Colonic mucosa (tissue), 4 donors: Measurements from ENCODE around the gene PHKA2. TPM values are rescaled to one million over a fixed set of nuclear protein-coding genes. Genes with fewer than 3 reads are reported as not detected.

ENCODE experiments used
- DNase-seq: peaks from one replicate; pipeline ENCODE4 v3.0.0-alpha.2; 2020
- H3K27ac ChIP-seq: fragments of 200-600 bp; one replicate; pipeline ENCODE4 v1.8.0; 2021
- H3K27me3 ChIP-seq: fragments of 200-600 bp; one replicate; pipeline ENCODE4 v1.8.0; 2021
- H3K36me3 ChIP-seq: fragments of 200-600 bp; one replicate; pipeline ENCODE4 v1.8.0; 2021
- H3K4me1 ChIP-seq: fragments of 200-600 bp; one replicate; pipeline ENCODE4 v1.8.0; 2021; ENCODE audit warnings: mild to moderate bottlenecking
- H3K4me3 ChIP-seq: fragments of 200-600 bp; one replicate; pipeline ENCODE4 v1.8.0; 2021
- H3K9ac ChIP-seq, 2 donors: one replicate each; pipeline ENCODE4 v1.7.0; 2013; ENCODE audit warnings: control low read depth in 2 of 2, low read depth in 2 of 2, low read length in 2 of 2
- H3K9me3 ChIP-seq: fragments of 200-600 bp; one replicate; pipeline ENCODE4 v1.8.0; 2021
- intact Hi-C: fragments of 100-400 bp; cut with DNase I; formaldehyde crosslinking; loops from one replicate; pipeline ENCODE4 v1.14.1; 2022
- total RNA-seq, 2 donors: library from RNA; stranded (reverse); fragmentation: NEBNext Ultra II Directional in 1 of 2; extraction: Animal tissue kit (Norgen Biotek cat#: 25700) in 1 of 2; gene quantifications; one replicate each; pipeline ENCODE4 v1.2.1, GENCODE V29; 2021
- TF ChIP-seq, protein P1 (sequence below): fragments of 200-600 bp; IDR thresholded peaks from one replicate; pipeline ENCODE4 v1.8.0; 2022; ENCODE audit warnings: antibody characterized with exemption, mild to moderate bottlenecking
- donor health status: healthy.
- donor health status: DM: no; HTN: no; CAD: no.
- donor health status: DM: no; HTN: no; CAD: no.

Gene PHKA2
- total RNA-seq, 2 donors from 2014 or later: 22.8 to 38.6 TPM

DNA sequence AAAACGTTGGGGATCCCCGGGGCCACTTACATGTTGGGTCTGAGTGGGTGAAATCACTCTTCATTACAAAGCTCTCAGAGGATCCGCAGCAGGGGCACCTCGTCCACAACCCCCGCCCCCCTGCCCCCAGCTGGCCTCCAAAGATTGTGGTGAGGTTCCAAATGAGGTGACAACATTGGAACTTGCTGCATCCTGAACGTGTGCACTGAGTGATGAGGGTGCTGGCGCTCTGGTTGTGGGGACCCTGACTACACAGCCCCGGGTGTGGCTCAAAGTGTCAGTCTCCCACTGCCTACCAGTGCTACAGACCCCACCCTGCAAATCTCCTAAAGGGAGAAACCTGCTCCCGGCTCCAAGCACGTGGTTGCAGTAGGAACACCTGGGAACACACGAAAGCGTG lies 111.9 kb downstream of the PHKA2 start:
- Histone ChIP-seq H3K4me1 (no peaks in the 10 kb centered on the region), H3K9ac (no peak overlapping the region), H3K4me3 (no peak overlapping the region), H3K27ac (no peak overlapping the region), H3K9me3 (no peaks in the 10 kb centered on the region), H3K27me3 (no peaks in the 10 kb centered on the region), H3K36me3 (no peaks in the 10 kb centered on the region)
- intact Hi-C loops: no loop called here
- TF ChIP-seq, protein P1, sequence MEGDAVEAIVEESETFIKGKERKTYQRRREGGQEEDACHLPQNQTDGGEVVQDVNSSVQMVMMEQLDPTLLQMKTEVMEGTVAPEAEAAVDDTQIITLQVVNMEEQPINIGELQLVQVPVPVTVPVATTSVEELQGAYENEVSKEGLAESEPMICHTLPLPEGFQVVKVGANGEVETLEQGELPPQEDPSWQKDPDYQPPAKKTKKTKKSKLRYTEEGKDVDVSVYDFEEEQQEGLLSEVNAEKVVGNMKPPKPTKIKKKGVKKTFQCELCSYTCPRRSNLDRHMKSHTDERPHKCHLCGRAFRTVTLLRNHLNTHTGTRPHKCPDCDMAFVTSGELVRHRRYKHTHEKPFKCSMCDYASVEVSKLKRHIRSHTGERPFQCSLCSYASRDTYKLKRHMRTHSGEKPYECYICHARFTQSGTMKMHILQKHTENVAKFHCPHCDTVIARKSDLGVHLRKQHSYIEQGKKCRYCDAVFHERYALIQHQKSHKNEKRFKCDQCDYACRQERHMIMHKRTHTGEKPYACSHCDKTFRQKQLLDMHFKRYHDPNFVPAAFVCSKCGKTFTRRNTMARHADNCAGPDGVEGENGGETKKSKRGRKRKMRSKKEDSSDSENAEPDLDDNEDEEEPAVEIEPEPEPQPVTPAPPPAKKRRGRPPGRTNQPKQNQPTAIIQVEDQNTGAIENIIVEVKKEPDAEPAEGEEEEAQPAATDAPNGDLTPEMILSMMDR: no peak
- no peak for DNase-seq

DNA sequence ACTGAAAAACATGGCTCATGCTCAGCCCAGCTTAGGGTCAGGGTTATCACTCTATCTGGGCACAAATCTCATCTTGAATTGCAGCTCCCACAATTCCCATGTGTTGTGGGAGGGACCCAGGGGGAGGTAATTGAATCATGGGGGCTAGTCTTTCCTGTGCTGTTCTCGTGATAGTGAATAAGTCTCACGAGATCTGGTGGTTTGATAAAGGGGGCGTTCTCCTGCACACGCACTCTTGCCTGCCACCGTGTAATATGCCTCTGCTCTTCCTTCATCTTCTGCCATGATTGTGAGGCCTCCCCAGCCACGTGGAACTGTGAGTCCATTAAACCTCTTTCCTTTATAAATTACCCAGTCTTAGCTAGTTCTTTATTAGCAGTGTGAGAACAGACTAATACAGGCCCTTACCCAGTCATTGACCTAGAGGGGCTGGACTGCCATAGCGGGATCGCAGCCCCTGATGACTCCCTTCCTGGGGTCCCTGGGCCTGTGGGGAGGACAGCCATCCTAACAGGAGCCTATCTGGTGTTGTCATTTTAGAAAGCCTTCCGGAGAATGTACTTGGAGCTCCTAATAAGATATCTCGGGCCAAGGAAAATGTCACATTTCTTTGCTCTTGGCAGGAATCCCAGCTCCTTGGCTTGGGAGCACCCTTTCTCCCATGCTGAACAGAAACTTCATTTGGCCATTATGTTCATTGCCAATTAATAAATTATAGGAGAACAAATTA lies 112.6 kb downstream of the PHKA2 start:
- Histone ChIP-seq H3K36me3 (no peaks in the 10 kb centered on the region), H3K27me3 (no peaks in the 10 kb centered on the region), H3K9me3 (no peaks in the 10 kb centered on the region), H3K4me1 (no peaks in the 10 kb centered on the region), H3K4me3 (no peak overlapping the region), H3K27ac (no peak overlapping the region), H3K9ac (no peak overlapping the region)
- intact Hi-C loops: no loop called here
- TF ChIP-seq, protein P1: no peak
- no peak for DNase-seq

DNA sequence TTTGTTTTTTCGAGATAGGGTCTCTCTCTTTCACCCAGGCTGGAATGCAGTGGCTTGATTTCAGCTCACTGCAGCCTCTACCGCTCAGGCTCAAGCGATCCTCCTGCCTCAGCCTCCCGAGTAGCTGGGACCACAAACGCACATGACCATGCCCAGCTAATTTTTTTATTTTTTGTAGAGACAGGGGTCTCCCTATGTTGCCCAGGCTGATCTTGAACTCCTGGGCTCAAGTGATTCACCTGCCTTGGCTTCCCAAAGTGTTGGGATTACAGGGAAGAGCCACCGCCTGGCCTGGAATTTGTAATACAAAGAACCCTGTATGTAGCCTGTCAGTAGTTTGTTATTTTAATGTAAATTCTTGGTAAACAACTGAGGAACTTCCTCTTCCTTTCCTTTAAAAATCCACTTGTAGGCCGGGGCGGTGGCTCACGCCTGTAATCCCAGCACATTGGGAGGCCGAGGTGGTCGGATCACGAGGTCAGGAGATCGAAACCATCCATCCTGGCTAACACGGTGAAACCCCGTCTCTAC lies 119.5 kb downstream of the PHKA2 start:
- Histone ChIP-seq H3K27me3 (no peaks in the 10 kb centered on the region), H3K4me1 (no peaks in the 10 kb centered on the region), H3K9ac (no peak overlapping the region), H3K27ac (no peak overlapping the region), H3K4me3 (no peak overlapping the region), H3K36me3 (no peaks in the 10 kb centered on the region), H3K9me3 (no peaks in the 10 kb centered on the region)
- TF ChIP-seq, protein P1: no peak
- no peak for DNase-seq
- intact Hi-C loops: no loop called here

DNA sequence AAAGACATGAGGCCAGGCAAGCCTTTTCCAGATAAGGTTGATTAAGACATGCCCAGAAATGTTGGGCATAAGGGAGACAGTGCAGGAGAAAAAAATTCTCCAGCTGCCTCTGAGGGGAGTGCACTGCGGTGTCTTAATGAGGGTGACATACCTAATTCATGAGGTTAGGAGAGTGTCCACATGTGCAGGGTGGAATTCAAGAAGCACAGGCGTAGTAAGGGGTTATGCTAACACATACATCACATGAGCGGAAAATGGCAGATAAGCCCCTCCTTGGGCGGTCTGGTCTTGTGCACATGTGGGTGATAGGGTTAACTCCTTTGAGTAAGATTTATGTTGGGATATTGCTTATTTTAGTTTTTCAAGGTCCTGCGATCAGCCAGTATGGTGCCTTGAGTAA lies 122.4 kb downstream of the PHKA2 start:
- Histone ChIP-seq H3K4me1 (no peaks in the 10 kb centered on the region), H3K36me3 (no peaks in the 10 kb centered on the region), H3K27ac (no peak overlapping the region), H3K4me3 (no peak overlapping the region), H3K9me3 (no peaks in the 10 kb centered on the region), H3K9ac (no peak overlapping the region), H3K27me3 (no peaks in the 10 kb centered on the region)
- intact Hi-C loops: no loop called here
- no peak for DNase-seq
- TF ChIP-seq, protein P1: no peak

DNA sequence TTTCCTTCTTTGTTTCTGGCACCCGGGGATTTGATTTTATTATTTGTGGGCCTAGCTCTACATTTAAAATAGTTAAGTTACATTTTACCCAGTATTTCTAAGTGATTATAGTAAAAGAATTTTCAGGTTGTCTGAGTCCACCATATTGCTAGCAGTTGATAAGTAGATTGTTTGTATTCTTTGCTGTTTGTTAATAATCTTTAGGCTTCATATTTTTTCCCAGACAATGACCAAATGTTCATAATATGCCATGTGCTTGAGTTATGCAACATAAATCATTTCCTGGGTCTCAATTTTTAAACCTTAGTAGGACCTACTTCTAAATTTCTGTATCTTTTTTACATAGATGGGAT lies 127.3 kb downstream of the PHKA2 start:
- TF ChIP-seq, protein P1: no peak
- no peak for DNase-seq
- Histone ChIP-seq H3K9me3 (no peaks in the 10 kb centered on the region), H3K9ac (no peak overlapping the region), H3K27me3 (no peaks in the 10 kb centered on the region), H3K27ac (no peak overlapping the region), H3K4me3 (no peak overlapping the region), H3K4me1 (no peaks in the 10 kb centered on the region), H3K36me3 (no peaks in the 10 kb centered on the region)
- intact Hi-C loops: no loop called here
